ENCODE data around the gene VSTM2L. TPM values are rescaled to one million over a fixed set of nuclear protein-coding genes. Genes with fewer than 3 reads are reported as not detected.

Gene VSTM2L
- total RNA-seq, 1 experiment from 2014 or later = 4.2 TPM

DNA sequence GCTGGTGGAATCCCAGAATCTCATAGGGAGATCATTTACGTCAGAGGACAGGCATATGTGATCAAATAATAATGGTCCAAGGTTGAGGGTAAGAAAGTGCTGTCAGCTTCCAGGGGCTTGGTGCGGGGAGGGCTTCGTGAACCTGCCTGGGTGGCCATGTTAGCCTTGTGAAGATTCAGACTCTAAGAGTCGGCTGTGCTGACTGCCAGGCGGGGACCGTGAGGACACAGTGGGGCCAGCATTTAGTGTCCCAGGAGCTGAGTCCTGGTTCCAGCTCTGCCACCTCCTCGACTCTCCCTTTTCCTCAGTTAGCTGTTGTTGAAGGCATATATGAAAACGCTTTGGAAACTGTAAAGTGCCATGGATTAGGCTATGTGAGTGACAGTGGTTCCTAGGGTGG lies 33.5 kb downstream of the VSTM2L start:
- no peak for DNase-seq (ENCODE audit: low read depth)

- no peak for DNase-seq (ENCODE audit: low read depth)
Measured at GRCh38 chr20:37937686-37938085, 34.8 kb downstream of the VSTM2L start.

- DNase-seq (ENCODE audit: low read depth) = no peak
Measured at GRCh38 chr20:37938181-37938750, 35.3 kb downstream of the VSTM2L start.

- DNase-seq (ENCODE audit: low read depth) = no peak
Measured at GRCh38 chr20:37938954-37939353, 36.0 kb downstream of the VSTM2L start.

- DNase-seq (ENCODE audit: low read depth) = no peak
Measured at GRCh38 chr20:37939701-37940560, 37.0 kb downstream of the VSTM2L start.

DNA sequence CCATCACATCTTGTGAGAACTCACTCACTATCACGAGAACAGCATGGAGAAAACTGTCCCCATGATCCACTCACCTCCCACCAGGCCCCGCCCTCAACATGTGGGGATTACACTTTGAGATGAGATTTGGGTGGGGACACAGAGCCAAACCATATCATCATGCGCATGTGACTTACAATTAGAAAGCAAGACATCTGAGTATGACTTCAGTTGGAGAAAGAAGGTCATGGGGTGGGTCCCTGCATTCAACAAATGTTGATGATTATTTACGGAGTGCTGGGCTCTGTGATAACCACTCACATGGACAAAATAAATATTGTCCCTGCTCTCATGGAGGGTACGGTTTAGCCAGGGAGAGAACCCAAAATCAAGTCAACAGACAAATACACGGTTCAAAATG lies 37.9 kb downstream of the VSTM2L start:
- no peak for DNase-seq (ENCODE audit: low read depth)

DNA sequence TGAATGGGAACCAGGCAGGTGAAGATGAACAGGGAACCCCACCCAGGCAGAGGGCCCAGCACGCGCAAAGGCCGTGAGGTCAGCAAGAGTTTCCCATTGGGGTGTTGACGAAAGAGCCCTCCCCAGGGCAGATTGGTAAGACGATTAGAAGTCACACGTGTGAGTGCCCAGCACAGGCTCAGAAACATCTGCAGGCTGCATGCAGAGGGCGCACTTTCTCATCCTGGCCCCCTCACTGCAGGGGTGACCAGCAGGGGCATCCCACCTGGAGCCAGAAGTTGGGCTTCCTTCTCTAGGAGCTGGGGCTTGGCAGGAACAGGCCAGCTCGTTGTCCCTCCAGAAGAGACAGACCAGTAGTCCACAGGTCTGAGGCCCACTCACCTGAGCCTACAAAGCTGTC lies 38.4 kb downstream of the VSTM2L start:
- DNase-seq (ENCODE audit: low read depth) = no peak

- DNase-seq (ENCODE audit: low read depth) = no peak
Measured at GRCh38 chr20:37941992-37942391, 39.1 kb downstream of the VSTM2L start.

GRCh38 chr20:37943033-37943432 lies 40.1 kb downstream of the VSTM2L start:
- peak; percentile 33 for DNase-seq (ENCODE audit: low read depth)

- no peak for DNase-seq (ENCODE audit: low read depth)
Measured at GRCh38 chr20:37943501-37944455, 40.9 kb downstream of the VSTM2L start.

DNA sequence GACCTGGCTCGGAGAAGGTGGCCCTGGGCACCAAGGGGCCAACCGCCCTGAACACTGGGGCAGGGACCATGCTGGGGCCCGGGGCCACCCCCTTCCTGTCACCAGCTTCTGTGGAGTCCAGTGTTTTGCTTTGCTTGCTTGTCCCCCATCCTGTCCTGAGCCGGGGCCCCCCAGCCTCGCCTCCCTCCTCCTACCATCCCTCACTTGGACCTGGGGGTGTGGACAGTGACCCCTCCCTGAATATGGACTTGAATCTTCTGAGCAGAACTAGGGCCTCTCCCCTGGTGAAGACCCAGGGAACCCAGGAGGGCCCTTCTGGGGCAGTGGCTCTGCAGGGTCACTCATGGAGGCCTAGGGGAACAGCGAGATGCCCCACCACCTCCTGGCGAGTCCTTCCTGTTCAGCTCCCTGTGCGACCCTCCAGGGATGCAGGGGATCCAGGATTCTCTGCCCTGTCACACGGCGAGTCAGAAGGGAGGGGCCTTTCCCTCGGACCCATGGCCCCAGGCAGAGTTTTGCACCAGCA lies 41.6 kb downstream of the VSTM2L start:
- no peak for DNase-seq (ENCODE audit: low read depth)

- DNase-seq (ENCODE audit: low read depth) = no peak
Measured at GRCh38 chr20:37945091-37945547, 42.2 kb downstream of the VSTM2L start.

GRCh38 chr20:37946946-37947345 lies 44.0 kb downstream of the VSTM2L start:
- DNase-seq (ENCODE audit: low read depth) = no peak

GRCh38 chr20:37947943-37948342 lies 45.0 kb downstream of the VSTM2L start:
- no peak for DNase-seq (ENCODE audit: low read depth)

DNA sequence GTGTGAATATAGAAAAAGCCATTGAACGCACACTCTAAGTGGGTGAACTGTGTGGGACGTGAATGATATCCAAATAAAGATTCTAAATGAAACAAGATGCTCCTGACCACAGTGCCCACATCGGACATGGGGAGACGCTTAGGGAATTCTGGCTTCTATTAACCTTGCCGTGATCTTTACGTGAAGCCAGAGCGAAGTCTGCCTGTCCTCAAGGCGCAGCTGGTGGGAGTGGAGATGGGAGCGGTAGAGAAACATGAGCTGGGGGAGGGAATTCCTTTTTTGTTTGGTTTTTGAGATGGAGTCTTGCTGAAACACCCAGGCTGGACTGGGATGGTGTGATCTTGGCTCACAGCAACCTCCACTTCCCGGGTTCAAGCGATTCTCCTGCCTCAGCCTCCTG lies 46.0 kb downstream of the VSTM2L start:
- no peak for DNase-seq (ENCODE audit: low read depth)

DNA sequence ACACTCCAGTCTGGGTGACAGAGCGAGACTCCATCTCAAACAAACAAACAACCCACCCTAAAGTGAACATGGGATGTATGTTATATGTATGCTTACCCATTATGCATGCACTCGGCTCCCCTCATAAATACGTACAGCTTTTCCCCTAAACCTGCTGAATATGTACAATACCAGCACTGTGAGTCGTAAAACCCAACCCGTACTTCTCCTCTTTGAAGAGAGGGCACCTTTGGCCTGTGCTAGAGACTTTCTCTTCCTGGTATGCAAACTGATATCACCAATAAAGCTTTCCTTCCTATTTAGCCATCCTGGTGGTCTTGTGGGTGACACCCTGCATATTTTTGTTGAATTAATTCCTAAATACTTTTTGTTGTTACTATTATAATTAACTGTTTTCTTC lies 51.3 kb downstream of the VSTM2L start:
- no peak for DNase-seq (ENCODE audit: low read depth)

DNA sequence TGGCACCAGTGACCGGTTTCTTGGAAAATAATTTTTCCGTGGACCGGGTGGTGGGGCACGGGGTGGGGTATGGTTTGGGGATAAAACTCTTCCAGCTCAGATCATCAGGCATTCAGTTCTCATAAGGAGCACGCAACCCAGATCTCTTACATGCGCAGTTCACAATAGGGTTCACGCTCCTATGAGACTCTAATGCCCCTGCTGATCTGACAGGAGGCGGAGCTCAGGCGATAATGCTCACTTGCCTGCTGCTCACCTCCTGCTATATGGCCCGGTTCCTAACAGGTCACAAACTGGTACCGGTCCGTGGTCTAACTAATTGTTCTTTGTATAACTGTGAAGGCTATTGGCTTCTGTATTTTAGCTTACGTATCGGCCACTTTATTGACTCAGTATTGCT lies 51.7 kb downstream of the VSTM2L start:
- DNase-seq (ENCODE audit: low read depth) = no peak

- no peak for DNase-seq (ENCODE audit: low read depth)
Measured at GRCh38 chr20:37955511-37955910, 52.6 kb downstream of the VSTM2L start.

GRCh38 chr20:37956107-37956585 lies 53.2 kb downstream of the VSTM2L start:
- no peak for DNase-seq (ENCODE audit: low read depth)

GRCh38 chr20:37958856-37959520 lies 56.1 kb downstream of the VSTM2L start:
- DNase-seq (ENCODE audit: low read depth) = no peak

DNA sequence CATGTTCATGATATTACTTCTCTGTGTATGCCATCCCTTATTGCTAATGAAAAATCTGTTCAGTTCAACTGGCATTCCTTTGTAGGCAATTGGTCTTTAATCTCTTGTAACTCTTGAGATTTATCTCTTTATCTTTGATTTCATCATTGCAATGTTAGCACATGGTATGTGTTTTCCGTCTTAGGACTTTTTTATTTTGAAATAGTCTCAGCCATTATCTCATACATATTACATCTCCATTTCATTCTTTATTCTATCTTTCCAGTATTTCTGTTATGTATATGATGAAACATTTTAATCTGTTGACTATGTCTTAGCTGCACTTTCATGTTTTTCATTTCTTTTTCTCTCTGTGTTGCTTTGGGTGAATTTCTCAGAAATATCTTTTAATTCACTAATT lies 58.1 kb downstream of the VSTM2L start:
- no peak for DNase-seq (ENCODE audit: low read depth)

Data from M059J (cell line).